Transverse colon (tissue), 4 donors: ENCODE measurements around the gene PRKG1. TPM values are rescaled to one million over a fixed set of nuclear protein-coding genes. Genes with fewer than 3 reads are reported as not detected.

Experiments used
- DNase-seq: peaks from one replicate; pipeline ENCODE4 v3.0.0-alpha.2; 2019
- H3K27ac ChIP-seq, 4 donors: fragments of 200-600 bp; sonication (generic); 2 replicates each; pipeline ENCODE4 v1.5.1; 2016 to 2018; ENCODE audit warnings: inconsistent platforms in 4 of 4
- H3K27me3 ChIP-seq: fragments of 200-600 bp; sonication (generic); 2 replicates; pipeline ENCODE4 v1.5.1; 2017; ENCODE audit warnings: inconsistent platforms
- H3K36me3 ChIP-seq, 4 donors: fragments of 200-600 bp; sonication (generic); 2 replicates each; pipeline ENCODE4 v1.5.1; 2017 to 2019; ENCODE audit warnings: inconsistent platforms in 4 of 4
- H3K4me1 ChIP-seq, 4 donors: fragments of 200-600 bp; sonication (generic); 2 replicates each; pipeline ENCODE4 v1.5.1; 2017 to 2020; ENCODE audit warnings: inconsistent platforms in 4 of 4
- H3K4me3 ChIP-seq, 4 donors: fragments of 200-600 bp; sonication (generic); 1 replicate in 1 of 4; 2 replicates in 3 of 4; pipeline versions ENCODE4 v1.5.1 to v1.6.1; 2017 to 2019; ENCODE audit warnings: inconsistent platforms in 4 of 4
- H3K9me3 ChIP-seq, 2 donors: fragments of 200-600 bp; sonication (generic); 2 replicates each; pipeline ENCODE4 v1.5.1; 2017 to 2019; ENCODE audit warnings: inconsistent platforms in 2 of 2
- CTCF ChIP-seq, 5 experiments: fragments of 200-600 bp in 3 of 5; fragments of 450-650 bp in 2 of 5; sonication (generic) in 3 of 5; IDR thresholded peaks; 1 replicate in 2 of 5; 2 replicates in 3 of 5; pipeline ENCODE4 v1.5.1; 2016 to 2017; ENCODE audit warnings: antibody characterized with exemption in 5 of 5, inconsistent platforms in 3 of 5, mild to moderate bottlenecking in 2 of 5, moderate library complexity in 1 of 5
- EP300 ChIP-seq: sonication (generic); formaldehyde crosslinking; IDR thresholded peaks from one replicate; pipeline ENCODE4 v1.6.1; 2017; ENCODE audit warnings: antibody characterized with exemption, low read depth
- POLR2A ChIP-seq: fragments of 450-650 bp; IDR thresholded peaks from one replicate; pipeline ENCODE4 v1.6.1; 2016; ENCODE audit warnings: antibody characterized with exemption, mild to moderate bottlenecking, moderate library complexity
- POLR2AphosphoS5 ChIP-seq, 3 donors: sonication (generic); formaldehyde crosslinking; IDR thresholded peaks; one replicate each; pipeline ENCODE4 v1.6.1; 2016; ENCODE audit warnings: antibody characterized with exemption in 3 of 3
- WGBS, 2 donors: methylation state at CpG; one replicate each; pipeline ENCODE4 v1.1.5; 2018; ENCODE audit warnings: low coverage in 1 of 2; 5-methylcytosine and 5-hydroxymethylcytosine counted together
- in situ Hi-C, 4 donors: fragments of 200-750 bp; cut with MboI; loops; one replicate each; pipeline versions ENCODE4 v1.15.0 to v1.15.1; 2017; ENCODE audit warnings: low sequenced_read_pairs in 3 of 4, low pct_ligation_motif_present in 1 of 4, low pct_unique_long_range_greater_than_20kb in 1 of 4
- intact Hi-C: fragments of 100-400 bp; cut with DNase I; formaldehyde crosslinking; loops from one replicate; pipeline ENCODE4 v1.15.1; 2023; ENCODE audit warnings: low total_unique reads
- total RNA-seq, 4 donors: library from RNA; depleted of rRNA; stranded (reverse); fragments of >200 nt; gene quantifications; one replicate each; pipeline ENCODE4 v1.1.0, GENCODE V29; 2016

Gene PRKG1
- total RNA-seq, 4 donors from 2014 or later, result 17.6 to 30.6 (median 26.9) TPM

- intact Hi-C loops, result no loop called here
- Histone ChIP-seq H3K4me3 (no peak overlapping the region), H3K9me3 (no peaks in the 10 kb centered on the region), H3K36me3 (no peaks in the 10 kb centered on the region), H3K27me3 (no peaks in the 10 kb centered on the region), H3K27ac (peak overlapping the region; percentile 67 to 77 (median 72)), H3K4me1 (peaks cover 0 to 14% (median 3%) of the 10 kb centered on the region in 4 donors)
- DNase-seq, result no peak
- in situ Hi-C loops, result no loop called here
- 58 to 69% methylated on average over 6 of the region's 6 CpGs for WGBS, 2 donors
- TF ChIP-seq CTCF (IDR thresholded peaks at IDR 0.05), result no peak
- TF ChIP-seq POLR2AphosphoS5 (IDR thresholded peaks at IDR 0.05), result no peak
- no peak for TF ChIP-seq EP300
Observed at GRCh38 chr10:51083356-51083853, 9.1 kb downstream of the PRKG1 start.

GRCh38 chr10:51085204-51085603, 10.9 kb downstream of the PRKG1 start:
- Histone ChIP-seq H3K9me3 (no peaks in the 10 kb centered on the region), H3K27ac (no peak overlapping the region), H3K4me3 (no peak overlapping the region), H3K27me3 (no peaks in the 10 kb centered on the region), H3K36me3 (no peaks in the 10 kb centered on the region), H3K4me1 (peaks cover 0 to 9% (median 3%) of the 10 kb centered on the region in 4 donors)
- no peak for TF ChIP-seq EP300
- no peak for TF ChIP-seq POLR2AphosphoS5 (IDR thresholded peaks at IDR 0.05)
- no peak for TF ChIP-seq POLR2A
- no peak for TF ChIP-seq CTCF (IDR thresholded peaks at IDR 0.05)
- DNase-seq, result no peak
- intact Hi-C loops (no loop called here), in situ Hi-C loops (no loop called here)
- WGBS, 2 donors, result 86 to 94% methylated on average over 5 of the region's 5 CpGs

- in situ Hi-C loops, result no loop called here
- H3K27me3 ChIP-seq, result no peaks in the 10 kb centered on the region
- H3K4me3 ChIP-seq, result no peak overlapping the region
- TF ChIP-seq POLR2AphosphoS5 (IDR thresholded peaks at IDR 0.05) (no peak), EP300 (no peak), CTCF (IDR thresholded peaks at IDR 0.05) (no peak), POLR2A (no peak)
- no peaks in the 10 kb centered on the region for H3K9me3 ChIP-seq
- DNase-seq, result no peak
- 82 to 89% methylated on average over 4 of the region's 4 CpGs for WGBS, 2 donors
- no peak overlapping the region for H3K27ac ChIP-seq
- peaks cover 0 to 7% (median 3%) of the 10 kb centered on the region in 4 donors for H3K4me1 ChIP-seq
- H3K36me3 ChIP-seq, result no peaks in the 10 kb centered on the region
- intact Hi-C loops, result no loop called here
Observed at GRCh38 chr10:51086710-51087109, 12.4 kb downstream of the PRKG1 start.

GRCh38 chr10:51087114-51087513, 12.8 kb downstream of the PRKG1 start:
- in situ Hi-C loops, result no loop called here

More at GRCh38 chr10:51087114-51087513, 12.8 kb downstream of the PRKG1 start:
- no peak overlapping the region for H3K27ac ChIP-seq
- intact Hi-C loops, result no loop called here
- no peaks in the 10 kb centered on the region for H3K36me3 ChIP-seq
- no peak for TF ChIP-seq EP300
- no peak for TF ChIP-seq POLR2AphosphoS5 (IDR thresholded peaks at IDR 0.05)
- TF ChIP-seq POLR2A, result no peak
- no peak for TF ChIP-seq CTCF (IDR thresholded peaks at IDR 0.05)
- no peak overlapping the region for H3K4me3 ChIP-seq
- no peak for DNase-seq
- H3K27me3 ChIP-seq, result no peaks in the 10 kb centered on the region
- H3K9me3 ChIP-seq, result no peaks in the 10 kb centered on the region
- H3K4me1 ChIP-seq, result peaks cover 0 to 7% (median 3%) of the 10 kb centered on the region in 4 donors
